NCI-H524 (cell line): Measurements from ENCODE around the gene UGT1A9.

Experiments used
- DNase-seq, 2 experiments: peaks; one replicate each; lab custom pipeline; 2025; lab: John Stamatoyannopoulos, UW

UGT1A9 gene

GRCh38 chr2:233796254-233796653, 124.6 kb downstream of the UGT1A9 start:
- peak in 1 of 2 experiments; percentile 24 for DNase-seq

- DNase-seq = no peak
Observed at GRCh38 chr2:233798335-233799086, 126.8 kb downstream of the UGT1A9 start.

DNA sequence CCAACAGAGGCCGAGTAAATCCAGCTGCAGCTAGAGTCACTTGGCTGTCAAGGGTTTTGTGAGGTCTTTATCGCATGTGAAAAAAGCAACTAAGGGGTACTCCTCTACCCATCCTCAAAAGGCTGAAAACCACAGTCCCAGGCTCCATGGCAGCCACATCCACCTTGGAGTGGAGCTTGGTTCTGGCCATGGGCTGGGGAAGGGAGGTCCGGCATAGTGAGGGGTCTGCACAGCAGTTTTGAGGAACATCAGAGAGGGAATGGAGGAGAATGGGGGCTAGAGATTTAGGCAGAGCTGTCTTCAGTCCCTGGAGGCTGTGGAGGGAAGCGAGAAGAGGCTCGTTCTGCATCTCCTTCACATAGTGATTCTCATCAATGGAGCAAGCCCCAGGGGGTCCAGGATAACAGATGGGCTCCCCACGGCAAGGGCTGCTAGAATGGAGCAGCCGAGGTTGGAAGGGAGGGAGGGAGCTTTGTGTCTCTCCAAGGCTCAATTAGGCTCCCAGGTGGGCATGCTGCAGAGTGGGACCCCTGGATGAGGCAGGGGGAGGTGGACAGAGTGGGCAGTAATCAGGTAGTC, 127.5 kb downstream of the UGT1A9 start:
- DNase-seq = peak; percentile 31 to 61

DNA sequence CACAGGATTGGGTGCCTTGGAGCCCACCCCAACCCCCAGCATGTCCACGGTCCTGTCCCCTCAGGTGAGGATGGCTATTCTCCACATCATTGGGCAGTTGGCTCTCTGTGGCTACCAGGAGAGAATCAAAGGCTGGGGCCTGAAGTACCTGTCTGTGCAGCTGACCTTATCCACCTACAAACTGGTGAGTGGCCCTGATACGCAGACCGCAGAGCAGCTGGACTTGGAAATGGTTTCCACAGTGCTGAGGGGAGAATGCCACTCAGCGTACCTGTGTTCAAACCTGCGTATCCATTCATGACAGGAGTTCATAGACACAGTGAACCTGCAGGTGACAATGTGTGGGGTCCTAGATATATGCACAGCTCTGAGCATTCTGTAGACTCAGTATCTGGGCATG, 128.0 kb downstream of the UGT1A9 start:
- no peak for DNase-seq

DNA sequence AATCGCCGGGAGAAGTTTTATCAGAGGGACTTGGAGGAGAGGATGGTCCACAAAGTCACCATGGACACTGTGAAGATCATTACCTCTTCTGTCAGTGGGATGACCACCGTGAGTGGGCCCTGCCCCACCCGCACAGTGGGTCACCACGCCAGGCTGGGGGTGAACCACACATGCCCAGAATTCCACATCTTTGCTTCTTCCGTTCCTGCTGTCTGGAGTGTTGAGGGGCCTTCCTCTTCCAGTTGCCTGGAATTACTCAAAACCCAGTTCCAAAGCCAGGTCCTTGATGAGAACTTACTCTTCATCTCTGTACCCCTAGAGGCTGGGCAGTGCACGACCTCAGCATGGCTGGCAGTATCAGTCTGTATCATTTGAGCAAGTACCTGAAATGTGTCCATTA, 128.5 kb downstream of the UGT1A9 start:
- no peak for DNase-seq

GRCh38 chr2:233801357-233802131, 129.8 kb downstream of the UGT1A9 start:
- DNase-seq = no peak

GRCh38 chr2:233802132-233802815, 130.6 kb downstream of the UGT1A9 start:
- DNase-seq = no peak

- no peak for DNase-seq
Observed at GRCh38 chr2:233803292-233803911, 131.7 kb downstream of the UGT1A9 start.

- DNase-seq = no peak
Observed at GRCh38 chr2:233803994-233804393, 132.3 kb downstream of the UGT1A9 start.

GRCh38 chr2:233807215-233807865, 135.6 kb downstream of the UGT1A9 start:
- no peak for DNase-seq

- no peak for DNase-seq
Observed at GRCh38 chr2:233807966-233808935, 136.6 kb downstream of the UGT1A9 start.

- no peak for DNase-seq
Observed at GRCh38 chr2:233810385-233810784, 138.7 kb downstream of the UGT1A9 start.

GRCh38 chr2:233811087-233811486, 139.4 kb downstream of the UGT1A9 start:
- no peak for DNase-seq

- DNase-seq = no peak
Observed at GRCh38 chr2:233811732-233812131, 140.0 kb downstream of the UGT1A9 start.

GRCh38 chr2:233813236-233814055, 141.7 kb downstream of the UGT1A9 start:
- no peak for DNase-seq

GRCh38 chr2:233814056-233814835, 142.5 kb downstream of the UGT1A9 start:
- DNase-seq = peak in 1 of 2 experiments; percentile 34

DNA sequence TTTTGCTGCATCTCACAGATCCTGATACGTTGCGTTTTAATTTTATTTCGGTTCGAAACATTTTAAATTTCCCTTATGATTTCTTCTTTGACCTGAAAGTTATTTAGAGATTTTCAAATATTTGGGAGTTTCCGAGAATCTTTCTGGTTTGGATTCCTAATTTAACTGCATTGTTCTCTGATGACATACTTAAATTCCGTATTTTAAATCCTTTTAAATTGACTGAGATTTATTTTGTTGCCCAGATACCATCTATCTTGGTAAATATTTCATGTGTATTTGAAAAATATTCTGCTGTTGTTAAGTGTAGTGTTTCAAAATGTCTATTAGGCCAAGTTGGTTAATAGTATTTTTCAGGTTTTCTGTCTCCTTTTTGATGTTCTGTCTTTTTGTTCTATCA, 144.2 kb downstream of the UGT1A9 start:
- DNase-seq = no peak

- peak; percentile 12 to 66 for DNase-seq
Observed at GRCh38 chr2:233816334-233816733, 144.6 kb downstream of the UGT1A9 start.
